CD1c-positive myeloid dendritic cell (primary cell): ENCODE measurements around the gene NOP14.

Experiments
- DNase-seq: peaks from one replicate; pipeline ENCODE4 v3.0.0-alpha.2; 2016; ENCODE audit errors: extremely low spot score

Gene NOP14

DNA sequence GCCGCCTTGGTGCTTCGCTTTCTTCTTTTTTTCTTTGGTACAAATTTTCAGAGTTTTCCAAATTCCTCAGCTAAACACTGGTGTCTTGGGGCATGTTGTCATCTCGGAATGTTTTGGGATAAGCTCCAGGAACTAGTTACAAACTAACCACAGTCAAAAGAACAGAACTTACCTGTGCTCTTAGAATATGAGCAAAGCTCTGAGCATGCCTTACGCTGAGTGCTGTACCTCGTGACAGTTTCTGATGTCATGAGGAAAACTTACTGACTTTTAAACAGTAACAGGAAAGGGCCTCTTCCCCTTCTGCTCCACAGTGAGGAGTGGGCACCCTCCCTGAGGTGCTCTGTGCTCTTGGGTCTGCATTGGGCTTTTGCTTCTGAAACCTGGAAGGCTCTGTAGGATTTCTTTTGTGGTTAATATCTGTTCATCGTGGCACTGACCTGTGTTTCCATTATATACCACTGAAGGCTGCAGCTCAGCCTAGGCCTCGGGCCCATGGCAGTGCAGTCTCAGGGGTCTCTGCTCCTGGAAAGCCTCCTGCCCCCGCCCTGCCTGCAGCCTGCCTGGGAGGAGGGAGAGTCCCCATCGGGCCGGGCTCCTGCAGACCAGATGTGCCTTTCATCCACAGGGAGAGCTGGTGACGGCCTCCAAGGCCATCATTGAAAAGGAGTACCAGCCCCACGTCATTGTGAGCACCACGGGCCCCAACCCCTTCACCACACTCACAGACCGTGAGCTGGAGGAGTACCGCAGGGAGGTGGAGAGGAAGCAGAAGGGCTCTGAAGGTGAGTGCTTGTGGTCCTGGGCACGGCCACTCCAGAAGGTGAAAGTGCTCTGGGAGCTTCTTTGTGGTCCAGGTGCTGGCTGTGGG is 48.7 kb downstream of the NOP14 start:
- no peak for DNase-seq

DNA sequence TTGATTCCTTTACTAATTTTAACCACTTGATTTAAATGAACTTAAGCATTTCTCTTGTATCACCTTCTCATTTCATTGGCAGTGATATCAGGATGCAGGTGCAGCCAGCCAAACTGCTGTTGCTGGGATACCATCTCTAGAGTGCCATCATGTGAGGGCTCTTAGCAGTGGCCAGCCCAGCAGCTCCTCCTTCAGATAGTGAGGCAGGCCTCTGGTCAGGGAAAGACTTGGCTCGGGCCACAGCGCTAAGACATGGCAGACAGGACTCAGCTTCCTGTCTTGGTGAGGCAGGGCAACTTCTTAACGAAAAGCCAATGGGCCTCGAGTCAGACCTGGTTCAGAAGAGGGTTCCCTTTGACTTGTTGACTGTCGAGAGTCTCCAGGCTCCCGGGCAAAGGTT is 50.0 kb downstream of the NOP14 start:
- DNase-seq = no peak

DNA sequence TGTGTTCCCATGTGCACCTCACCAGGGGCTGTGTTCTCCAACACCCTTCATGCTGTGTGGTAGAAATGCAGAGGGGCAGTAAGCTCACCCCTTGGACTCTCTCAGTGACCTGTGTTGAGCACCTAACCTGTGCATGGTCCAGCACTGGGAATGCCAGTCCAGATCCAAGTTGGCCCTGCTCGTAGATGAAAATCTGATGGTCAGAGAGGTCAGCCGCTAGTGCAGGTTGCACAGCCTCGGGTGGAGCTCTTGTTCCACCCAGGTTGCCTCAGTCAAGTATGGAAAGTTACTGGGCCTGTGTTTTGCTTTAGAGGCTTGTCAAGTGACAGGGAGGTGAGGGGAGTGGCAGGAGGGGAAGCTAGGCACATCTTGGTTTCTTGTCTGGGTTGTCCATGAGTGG is 51.3 kb downstream of the NOP14 start:
- no peak for DNase-seq

DNA sequence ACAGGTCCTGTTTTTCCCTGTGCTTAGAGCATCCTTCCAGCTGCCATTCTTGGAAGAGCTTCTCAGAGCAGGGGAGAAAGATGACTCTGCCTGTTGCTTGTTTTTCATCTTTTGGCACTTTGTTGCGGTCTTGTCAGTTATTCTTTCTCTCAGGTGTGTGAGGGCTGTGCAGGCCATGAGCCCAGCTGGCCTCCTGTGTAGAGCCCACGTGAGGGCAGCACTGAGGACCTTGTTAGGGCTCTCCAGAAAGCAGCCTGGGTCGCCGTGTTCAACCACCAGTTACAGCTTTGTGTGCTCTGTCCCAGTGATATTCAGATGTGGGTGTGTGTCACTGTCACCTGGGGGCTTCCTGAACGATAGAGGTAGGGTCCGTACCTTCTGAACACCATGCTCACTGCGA is 52.8 kb downstream of the NOP14 start:
- no peak for DNase-seq

DNA sequence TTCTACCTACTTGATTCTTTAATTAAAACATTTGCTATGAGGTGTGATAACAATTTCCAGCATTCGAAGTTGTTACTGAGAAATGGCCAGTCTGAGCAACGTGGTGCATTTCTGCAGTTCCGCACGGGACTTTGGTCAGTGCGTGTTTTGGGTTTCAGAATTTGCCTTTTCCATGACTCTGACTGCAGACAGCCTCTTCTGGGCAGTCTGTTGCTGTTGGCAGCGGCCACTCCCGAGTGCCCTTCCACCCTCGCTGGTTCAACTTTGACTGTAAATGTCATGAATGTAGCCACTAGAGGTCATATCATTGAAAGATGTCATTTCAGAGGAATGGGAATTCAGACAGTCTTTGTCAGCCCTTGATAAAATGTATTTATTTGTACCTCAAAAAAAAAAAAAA is 53.6 kb downstream of the NOP14 start:
- no peak for DNase-seq

DNA sequence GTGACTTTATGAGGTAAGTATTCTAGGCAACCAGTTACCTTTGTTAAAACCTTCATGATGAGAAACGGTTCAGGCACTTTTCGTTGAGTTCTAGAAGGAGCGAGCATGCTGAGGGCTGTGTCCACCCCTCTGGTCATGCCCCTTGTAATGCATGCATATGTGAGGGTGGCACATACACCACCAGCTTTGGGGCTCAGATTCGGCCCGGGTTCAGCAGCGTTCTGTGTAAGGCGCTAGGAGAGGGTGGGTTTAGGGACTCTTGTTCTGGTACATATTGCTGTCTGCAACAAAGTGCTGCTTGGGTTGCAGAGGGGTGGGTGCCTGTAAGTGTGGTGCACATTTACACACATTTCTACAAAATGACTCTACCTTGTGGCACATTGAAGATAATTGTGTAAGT is 54.5 kb downstream of the NOP14 start:
- no peak for DNase-seq

DNA sequence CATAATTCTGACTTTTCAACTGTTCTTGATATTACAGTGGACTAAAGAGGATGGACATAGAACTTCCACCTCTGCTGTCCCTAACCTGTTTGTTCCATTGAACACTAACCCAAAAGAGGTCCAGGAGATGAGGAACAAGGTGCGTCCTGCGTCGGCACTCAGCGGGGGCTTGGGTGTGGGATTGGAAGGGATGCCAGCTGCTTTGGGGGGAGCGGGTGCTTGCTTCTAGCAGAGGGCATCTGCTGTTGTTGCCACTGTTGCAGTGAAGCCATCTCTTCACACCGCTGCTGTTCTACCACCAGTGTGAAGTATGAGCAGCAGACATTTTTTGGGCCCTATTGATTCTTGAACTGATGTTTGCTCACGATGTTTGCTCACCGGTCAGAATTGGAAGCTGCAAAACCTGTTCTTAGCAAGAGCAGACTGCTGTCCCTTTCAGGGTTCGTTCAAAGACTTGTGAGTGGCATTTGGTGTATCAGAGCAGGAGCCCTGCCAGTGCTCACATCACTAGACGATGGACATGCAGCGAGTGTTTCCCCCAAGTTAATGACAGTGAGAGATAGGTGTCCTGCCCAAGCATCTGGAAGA is 55.4 kb downstream of the NOP14 start:
- DNase-seq = no peak

DNA sequence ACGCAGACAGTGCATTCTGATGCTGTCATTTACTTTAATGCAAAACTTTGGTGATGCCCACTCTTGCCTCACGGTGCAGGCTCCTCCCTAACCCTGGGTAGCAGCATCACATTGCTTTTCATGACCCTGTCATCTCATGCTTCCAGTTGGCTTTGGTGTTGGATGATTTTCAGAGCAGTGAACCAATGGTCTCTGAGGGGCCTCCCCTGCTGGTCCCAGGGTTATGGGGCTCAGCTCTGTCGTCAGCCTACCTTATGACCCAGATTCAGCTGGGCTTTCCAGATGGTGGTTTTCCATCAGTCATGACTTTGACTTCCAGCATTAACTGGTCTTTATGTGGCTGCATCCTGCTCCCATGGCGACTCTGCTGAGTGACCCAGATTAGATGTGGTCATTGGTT is 56.0 kb downstream of the NOP14 start:
- DNase-seq = no peak

DNA sequence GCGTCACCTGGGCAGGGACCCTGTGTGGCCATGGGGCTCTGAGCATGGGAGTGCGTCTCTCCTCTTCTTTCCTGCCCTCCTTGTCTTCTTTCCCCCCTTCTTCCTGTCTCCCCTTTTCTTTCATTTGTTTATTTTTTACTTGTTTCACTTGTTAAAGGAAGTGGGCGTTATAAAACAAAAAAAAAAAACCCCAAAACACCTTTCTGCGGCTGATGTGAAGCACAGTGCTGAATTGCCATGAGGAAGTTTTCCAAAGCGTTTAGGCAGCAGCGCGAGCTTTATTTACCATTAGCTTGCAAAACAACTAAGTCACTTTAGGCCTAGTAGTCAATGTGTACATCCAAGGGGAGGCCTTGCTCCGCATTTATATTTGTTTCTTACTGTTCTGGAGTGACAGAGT is 57.0 kb downstream of the NOP14 start:
- DNase-seq = no peak

DNA sequence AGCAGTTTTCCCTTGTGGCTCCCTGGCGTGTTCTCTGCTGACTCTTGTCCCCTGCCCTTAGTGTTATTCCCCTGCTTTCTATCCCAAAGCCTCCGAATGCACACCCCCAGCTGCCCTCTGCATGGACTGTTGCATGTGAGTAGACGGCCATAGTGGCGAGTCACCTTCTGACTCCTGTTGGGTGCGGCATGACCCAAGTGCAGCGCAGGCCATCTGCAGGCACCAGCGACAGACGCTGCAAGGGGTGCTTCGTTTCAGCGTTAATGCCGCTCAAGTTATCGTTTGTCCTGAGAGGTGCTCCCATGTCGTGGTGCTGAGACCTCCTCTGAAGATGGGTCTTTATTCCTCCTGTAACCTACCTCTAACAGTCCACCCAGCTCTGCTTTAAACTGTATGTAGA is 57.7 kb downstream of the NOP14 start:
- no peak for DNase-seq

DNA sequence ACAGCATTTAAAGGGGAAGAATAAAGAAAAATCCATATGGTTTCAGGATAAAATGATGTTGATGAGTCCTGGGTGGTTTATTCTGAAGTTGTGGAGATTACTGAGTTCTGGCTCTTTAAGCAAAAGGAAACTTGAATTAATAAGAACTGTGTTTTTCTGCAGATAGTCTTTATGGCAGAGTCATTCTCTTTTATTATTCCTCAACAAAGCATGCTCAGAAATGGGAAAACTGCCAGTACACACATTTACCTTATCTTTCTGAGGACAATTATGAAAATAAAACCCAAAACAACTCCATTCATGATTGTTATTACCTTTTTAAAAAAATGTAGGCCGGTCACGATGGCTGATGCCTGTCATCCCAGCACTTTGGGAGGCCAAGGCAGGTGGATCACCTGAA is 61.1 kb downstream of the NOP14 start:
- no peak for DNase-seq

DNA sequence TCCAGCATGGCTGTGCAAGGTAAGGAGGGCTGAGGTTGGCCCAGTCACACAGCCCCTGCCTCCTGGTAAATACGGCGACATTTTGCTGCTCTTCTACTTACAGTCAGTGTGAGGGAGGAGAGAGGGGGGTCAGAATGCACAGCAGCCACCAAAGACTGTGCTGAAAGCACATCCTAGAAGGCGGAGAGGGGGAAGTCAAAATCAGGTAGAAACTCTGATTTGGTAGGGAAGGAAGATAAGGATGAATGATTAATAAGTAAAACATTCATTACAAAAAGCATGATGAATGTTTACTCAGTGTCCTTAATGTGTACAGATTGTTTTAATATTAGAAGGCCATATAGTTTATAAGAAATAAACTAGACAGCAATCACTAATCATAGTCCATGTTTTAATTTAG is 62.0 kb downstream of the NOP14 start:
- no peak for DNase-seq

DNA sequence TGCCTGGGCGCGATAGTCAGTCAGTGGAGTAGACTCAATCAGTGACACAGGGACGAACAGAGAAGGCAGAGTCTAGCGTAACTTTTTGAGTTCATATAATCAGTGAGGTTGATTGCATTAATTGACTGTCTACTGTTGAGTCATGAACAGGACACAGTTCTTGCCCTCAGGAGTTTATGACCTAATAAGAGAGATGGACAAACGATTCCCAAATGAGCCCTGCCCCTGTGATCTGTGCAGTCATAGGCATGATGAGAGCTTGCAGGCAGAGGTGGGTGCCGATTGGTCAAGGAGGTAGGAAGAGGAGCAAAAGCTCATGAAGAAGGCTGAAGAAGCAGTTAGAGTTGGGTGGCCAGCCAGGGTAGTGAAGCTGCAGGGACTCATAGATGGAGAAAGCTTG is 62.5 kb downstream of the NOP14 start:
- DNase-seq = no peak

DNA sequence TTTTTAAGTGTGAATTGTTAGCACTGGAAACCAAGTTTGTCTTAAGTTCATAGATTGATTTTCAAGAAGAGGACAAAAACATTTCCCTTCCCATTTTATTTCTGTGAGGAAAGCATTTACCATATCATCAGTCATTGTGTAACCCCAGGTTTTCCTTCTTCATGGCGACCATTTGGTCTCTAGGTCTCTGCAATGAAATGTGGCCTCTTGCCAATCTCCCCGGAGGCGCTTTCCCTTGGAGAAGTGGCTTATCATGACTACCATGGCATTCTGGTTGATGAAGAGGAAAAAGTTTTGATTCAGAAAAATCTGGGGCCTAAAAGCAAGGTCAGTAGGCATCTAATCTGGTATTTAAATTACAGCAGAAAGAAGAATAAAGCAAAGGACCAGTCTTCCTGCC is 65.2 kb downstream of the NOP14 start:
- DNase-seq = no peak

DNA sequence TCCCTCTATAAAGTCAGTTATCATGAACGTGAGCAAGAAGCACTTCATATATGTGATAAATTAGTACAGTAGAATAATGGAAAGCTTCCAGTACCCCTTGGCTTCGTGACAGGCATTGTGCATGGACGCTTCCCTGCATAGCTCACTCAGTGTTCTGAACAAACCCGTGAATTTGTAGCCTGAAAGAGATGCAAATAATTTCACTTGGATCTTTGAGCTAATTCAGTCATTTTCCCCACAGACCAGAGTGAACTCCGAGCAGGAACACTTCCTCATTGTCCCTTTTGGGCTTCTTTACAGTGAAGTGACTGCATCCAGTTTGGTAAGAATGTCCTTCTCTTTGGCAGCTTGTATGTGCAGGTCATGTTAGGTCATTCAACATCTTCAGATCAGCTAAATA is 69.4 kb downstream of the NOP14 start:
- DNase-seq = no peak

DNA sequence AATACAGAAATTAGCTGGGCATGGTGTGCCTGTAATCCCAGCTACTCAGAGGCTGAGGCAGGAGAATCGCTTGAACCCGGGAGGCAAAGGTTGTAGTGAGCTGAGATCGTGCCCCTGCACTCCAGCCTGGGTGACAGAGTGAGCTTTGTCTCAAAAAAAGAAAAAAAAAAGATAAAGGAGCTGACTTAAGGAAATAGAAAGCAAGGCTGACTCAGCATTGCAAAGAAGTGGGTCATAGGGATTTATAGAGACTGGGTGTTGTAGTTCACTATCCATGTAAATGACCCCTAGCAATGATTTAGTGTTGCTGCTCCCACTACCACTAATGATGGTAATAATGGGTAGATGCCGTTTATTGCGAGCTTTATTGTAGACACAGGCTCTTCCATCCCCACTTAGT is 71.9 kb downstream of the NOP14 start:
- DNase-seq = no peak

DNA sequence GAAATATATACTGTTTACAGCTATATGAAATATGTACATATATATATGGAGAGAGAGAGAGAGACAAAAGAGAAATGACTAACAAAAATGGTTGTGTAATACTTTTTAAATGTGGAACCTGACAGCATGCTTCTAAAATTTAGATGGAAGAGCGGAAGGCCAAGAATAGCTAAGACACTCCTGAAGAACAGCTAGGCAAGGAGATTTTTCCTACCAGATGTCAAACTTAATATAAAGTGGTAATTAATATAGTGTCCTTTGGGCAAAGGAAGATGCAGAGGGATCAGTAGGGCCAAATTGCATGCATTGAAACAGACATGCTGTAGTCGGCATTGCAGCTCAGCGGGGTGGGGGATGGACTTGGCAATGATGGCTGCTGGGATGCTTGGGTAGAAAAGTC is 74.3 kb downstream of the NOP14 start:
- DNase-seq = no peak
